HG02642 (cell line): ENCODE measurements around the gene NRF1.
"Not testable (repeated sequence)": the region's sequence is repeated elsewhere in the genome, so short reads cannot be mapped to it uniquely, and the experiment has no call there.

Experiments
- ATAC-seq: cut with Tn5 transposase; IDR thresholded peaks from one replicate; pipeline ENCODE4 v1.9.1; 2021; ENCODE audit warnings: mild to moderate bottlenecking; ENCODE audit not compliant: unreplicated experiment, poor library complexity

NRF1 gene

DNA sequence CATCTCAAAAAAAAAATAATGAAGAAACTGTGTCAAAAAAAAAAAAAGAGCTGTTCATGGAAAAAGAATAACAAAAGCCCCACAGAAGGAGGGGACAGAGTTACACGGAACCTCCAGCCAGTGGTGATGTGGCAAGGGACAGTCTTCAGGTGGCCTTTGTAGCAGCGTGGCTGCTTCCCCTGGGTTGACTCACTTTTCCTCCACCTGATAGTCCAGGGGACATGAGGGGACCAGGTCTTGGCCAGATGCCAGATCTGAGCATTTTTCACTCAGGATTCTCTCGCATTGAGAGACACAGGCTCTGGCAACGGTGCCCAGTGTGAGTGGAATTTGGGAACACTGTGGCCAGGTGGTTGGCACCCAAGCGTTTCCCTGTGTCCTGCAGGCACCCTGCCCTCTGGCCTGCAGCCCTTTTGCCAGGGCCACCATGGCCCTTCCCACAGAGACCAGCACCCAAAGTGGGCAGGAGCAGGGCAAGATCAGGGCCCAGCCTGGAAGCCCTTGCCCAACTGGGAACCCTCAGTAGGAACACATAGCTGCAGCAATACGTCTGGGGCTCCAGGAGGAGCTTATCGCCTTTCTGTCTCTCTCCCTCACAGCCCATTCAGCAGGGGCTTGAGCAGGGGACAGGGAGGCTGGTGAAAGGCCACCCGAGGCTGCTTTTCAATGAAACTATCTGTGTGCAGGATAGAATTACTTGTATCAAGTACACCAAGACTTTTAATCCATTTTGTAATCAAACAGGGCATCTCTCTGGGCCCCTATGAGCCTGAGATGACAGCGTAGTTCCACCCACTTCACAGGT is 182.2 kb downstream of the NRF1 start:
- ATAC-seq: no peak

DNA sequence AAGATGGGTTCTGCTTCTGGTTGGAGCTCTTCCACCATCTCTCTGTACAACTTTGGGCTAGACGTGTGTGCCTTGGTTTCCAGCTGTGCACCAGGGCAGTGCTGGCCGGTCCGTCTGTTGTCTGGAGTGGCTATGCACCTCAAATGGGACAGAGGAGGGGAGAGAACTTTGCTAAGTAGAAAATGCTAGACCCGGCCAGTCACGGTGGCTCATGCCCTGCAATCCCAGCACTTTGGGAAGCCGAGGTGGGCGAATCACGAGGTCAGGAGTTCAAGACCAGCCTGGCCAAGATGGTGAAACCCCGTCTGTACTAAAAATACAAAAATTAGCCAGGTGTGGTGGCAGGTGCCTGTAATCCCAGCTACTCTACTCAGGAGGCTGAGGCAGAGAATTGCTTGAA is 182.9 kb downstream of the NRF1 start:
- ATAC-seq: not testable (repeated sequence)

GRCh38 chr7:129796186-129796775 is 184.8 kb downstream of the NRF1 start:
- ATAC-seq: no peak

DNA sequence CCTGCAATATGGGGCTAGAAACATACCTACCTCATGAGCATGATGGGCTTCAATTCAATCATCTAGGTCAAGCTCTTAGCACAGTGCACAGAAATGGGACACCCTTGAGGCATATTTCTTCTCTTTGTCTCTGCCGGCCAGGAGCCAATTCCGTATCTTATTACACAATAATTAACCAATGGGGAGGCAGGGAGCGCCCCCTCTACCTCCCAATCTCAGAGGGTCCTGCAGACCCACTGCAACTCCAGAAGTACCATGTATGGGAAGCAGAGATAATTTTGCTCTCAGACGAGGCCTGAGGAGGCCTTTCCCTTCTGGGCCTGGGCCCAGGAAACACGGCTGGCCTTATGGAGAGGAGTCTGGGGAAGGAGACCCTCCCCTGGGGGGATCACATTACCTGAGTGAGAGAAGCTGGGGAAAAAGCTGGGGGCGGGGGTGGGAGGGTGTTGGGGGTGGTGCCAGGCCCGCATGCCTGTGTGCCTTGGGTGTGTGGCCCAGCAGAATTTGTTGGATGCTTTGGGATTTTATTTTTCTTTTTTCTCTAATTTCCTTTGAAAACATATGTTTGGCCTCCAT is 185.8 kb downstream of the NRF1 start:
- no peak for ATAC-seq

DNA sequence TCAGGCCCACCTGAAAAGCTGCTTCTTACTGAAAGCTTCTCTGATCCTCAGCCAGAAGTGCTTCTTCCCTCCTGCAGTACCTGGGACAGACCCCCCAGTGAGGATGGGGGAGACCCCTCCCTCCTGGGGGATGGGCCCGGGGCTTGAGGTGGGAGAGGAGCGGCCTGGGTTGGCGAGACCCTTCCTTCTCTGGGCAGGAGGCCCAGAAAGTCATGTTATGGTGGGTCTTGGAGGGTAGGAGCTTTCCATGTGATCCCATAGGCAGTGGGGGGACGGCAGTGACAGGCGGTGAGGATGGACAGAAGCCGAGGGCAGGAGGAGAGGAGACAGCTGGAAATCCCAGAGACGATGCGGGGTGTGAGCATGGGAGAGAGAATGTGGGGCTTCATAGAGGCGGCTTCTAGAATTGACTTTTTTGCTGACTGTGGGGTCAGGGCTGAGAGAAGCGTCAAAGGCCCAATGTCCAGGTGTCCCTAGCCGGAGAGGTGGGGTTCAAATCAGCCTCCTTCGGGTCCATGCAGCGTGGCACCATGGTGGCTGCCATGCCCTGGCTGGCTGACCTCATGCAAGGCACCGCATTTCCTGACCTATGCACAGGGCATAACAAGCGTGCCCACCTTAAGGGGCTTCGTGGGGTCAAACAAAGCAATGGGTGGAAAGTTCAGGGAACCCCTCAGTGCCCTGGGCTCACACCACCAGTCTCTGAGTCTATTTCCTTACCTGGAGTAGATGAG is 187.3 kb downstream of the NRF1 start:
- no peak for ATAC-seq

DNA sequence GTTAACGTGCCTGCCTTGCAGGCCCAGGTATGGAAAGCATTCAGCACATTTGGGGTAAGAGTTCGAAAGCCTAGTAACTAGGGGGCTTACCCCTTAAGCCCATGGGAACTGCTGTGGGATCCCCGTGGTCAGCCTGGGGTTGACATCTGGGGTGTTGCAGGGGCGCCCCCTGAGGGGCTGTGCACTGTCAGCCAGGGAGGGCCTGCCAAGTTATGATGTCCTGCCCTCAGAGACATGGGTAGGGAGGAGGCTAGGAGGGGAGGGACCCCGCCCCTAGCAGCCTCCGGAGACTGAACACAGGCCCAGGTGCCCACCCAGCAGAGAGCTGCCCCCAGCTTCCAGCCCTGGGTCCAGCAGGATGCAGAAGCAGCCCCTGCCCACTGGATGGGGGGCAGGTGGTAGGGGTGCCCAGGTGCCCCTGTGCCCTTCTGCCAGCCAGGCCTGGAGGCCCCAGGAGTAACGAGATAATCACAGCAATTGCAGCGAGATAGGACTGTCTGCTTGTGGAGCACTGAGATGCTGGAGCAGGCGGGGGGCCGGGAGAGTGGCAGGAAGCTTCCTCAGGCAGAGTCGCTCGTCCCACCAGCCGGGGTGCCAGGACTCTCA is 187.9 kb downstream of the NRF1 start:
- ATAC-seq: no peak

- no peak for ATAC-seq
Measured at GRCh38 chr7:129800901-129801300, 189.4 kb downstream of the NRF1 start.

DNA sequence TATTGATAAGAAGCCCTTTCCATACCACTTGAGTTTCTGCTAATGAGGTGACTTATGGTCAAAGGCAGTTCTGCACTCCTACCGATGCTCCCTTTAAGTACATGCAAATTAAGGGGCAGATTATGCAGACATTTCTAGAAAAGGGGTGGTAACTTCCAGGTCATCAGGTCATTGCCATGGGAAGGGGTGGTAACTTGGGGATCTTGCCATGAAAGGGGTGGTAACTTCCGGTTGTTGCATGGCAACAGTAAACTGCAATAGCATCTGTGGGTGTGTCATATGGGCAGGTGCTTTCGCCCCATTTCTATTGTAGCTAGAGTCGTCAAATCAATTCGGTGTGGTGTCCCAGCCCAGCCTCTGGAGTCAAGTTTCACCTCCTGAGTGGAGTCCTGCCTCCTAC is 190.4 kb downstream of the NRF1 start:
- no peak for ATAC-seq

GRCh38 chr7:129803546-129804081 is 192.1 kb downstream of the NRF1 start:
- no peak for ATAC-seq

GRCh38 chr7:129804111-129804889 is 192.8 kb downstream of the NRF1 start:
- no peak for ATAC-seq

DNA sequence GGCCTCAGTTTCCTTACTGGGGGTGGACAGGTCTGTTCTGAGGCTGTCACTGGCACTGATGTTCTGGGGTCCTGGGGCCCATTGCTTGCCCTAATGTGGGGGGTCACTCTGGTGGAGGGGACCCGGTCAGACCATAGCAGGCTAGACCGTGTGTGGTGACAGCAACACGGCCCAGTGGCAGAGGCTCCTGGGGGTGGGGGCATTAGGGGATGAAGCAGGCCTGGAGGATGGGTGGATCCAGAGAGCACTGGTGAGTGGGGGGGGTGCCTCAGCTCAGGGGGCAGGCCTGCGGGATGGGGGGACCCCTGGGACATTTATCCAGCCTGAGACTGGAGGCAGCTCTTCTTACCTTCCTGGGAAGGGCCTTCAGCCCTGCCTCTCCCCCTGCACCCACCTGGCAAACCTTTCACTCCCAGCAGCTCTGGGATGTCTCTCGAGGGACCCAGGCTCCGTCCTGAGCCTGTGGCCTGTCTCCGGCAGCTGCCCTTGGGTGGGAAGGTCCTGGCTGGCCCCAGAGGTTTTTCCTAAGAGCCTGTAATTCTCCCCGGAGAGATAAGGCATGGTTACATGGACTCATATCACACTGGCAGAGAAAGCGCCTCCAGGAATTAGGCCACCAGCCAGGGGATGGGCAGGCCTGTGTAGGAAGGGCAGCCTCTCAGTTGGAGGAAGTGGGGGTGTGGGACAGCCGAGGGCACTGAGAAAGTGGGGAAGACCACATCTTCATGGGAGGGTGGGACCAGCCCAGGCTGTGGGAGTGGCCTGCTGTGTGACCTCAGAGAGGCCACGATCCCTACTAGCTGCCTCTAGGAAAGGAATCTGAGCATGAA is 193.6 kb downstream of the NRF1 start:
- ATAC-seq: no peak
